Upper lobe of right lung (tissue), 1 donor: Measurements from ENCODE around the gene RHOG. TPM values are rescaled to one million over a fixed set of nuclear protein-coding genes. Genes with fewer than 3 reads are reported as not detected.

Experiments used
- ATAC-seq: fragments of 200-7000 bp; cut with Tn5 transposase; one replicate; pipeline ENCODE4 v1.9.1; 2020; ENCODE audit warnings: mild to moderate bottlenecking, moderate library complexity
- DNase-seq: peaks from one replicate; pipeline ENCODE4 v3.0.0-alpha.2; 2020
- H3K27ac ChIP-seq: fragments of 200-600 bp; one replicate; pipeline ENCODE4 v1.8.0; 2022
- H3K27me3 ChIP-seq: fragments of 200-600 bp; one replicate; pipeline ENCODE4 v1.8.0; 2022; ENCODE audit warnings: mild to moderate bottlenecking
- H3K36me3 ChIP-seq: fragments of 200-600 bp; one replicate; pipeline ENCODE4 v1.8.0; 2022
- H3K4me1 ChIP-seq: fragments of 200-600 bp; one replicate; pipeline ENCODE4 v1.8.0; 2022
- H3K4me3 ChIP-seq: fragments of 200-600 bp; one replicate; pipeline ENCODE4 v1.8.0; 2022; ENCODE audit warnings: mild to moderate bottlenecking
- H3K9me3 ChIP-seq: fragments of 200-600 bp; one replicate; pipeline ENCODE4 v1.8.0; 2022
- intact Hi-C: fragments of 100-400 bp; cut with DNase I; formaldehyde crosslinking; loops from one replicate; pipeline ENCODE4 v1.11.0; 2022
- total RNA-seq: library from RNA; stranded (reverse); fragmentation: NEBNext Ultra II Directional; extraction: Animal tissue kit (Norgen Biotek cat#: 25700); gene quantifications from one replicate; pipeline ENCODE4 v1.2.1, GENCODE V29; 2021
- TF ChIP-seq, protein P1 (sequence below): fragments of 200-600 bp; IDR thresholded peaks from one replicate; pipeline ENCODE4 v1.8.0; 2022; ENCODE audit warnings: antibody characterized with exemption
- donor health status: DM: no; HTN: yes; CAD: no; lungs with severe emphysema.

Gene RHOG
- total RNA-seq, 1 donor from 2014 or later: 65.6 TPM

- no peak overlapping the region for H3K27ac ChIP-seq
- H3K4me3 ChIP-seq: no peak overlapping the region
- ATAC-seq (no peak), DNase-seq (no peak)
- intact Hi-C loops: no loop called here
- no peaks in the 10 kb centered on the region for H3K36me3 ChIP-seq
- TF ChIP-seq, protein P1, sequence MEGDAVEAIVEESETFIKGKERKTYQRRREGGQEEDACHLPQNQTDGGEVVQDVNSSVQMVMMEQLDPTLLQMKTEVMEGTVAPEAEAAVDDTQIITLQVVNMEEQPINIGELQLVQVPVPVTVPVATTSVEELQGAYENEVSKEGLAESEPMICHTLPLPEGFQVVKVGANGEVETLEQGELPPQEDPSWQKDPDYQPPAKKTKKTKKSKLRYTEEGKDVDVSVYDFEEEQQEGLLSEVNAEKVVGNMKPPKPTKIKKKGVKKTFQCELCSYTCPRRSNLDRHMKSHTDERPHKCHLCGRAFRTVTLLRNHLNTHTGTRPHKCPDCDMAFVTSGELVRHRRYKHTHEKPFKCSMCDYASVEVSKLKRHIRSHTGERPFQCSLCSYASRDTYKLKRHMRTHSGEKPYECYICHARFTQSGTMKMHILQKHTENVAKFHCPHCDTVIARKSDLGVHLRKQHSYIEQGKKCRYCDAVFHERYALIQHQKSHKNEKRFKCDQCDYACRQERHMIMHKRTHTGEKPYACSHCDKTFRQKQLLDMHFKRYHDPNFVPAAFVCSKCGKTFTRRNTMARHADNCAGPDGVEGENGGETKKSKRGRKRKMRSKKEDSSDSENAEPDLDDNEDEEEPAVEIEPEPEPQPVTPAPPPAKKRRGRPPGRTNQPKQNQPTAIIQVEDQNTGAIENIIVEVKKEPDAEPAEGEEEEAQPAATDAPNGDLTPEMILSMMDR: no peak
- no peaks in the 10 kb centered on the region for H3K9me3 ChIP-seq
- peaks cover 13% of the 10 kb centered on the region for H3K4me1 ChIP-seq
- no peaks in the 10 kb centered on the region for H3K27me3 ChIP-seq
Observed at GRCh38 chr11:3843326-3843725, 2.6 kb upstream of the RHOG start.

DNA sequence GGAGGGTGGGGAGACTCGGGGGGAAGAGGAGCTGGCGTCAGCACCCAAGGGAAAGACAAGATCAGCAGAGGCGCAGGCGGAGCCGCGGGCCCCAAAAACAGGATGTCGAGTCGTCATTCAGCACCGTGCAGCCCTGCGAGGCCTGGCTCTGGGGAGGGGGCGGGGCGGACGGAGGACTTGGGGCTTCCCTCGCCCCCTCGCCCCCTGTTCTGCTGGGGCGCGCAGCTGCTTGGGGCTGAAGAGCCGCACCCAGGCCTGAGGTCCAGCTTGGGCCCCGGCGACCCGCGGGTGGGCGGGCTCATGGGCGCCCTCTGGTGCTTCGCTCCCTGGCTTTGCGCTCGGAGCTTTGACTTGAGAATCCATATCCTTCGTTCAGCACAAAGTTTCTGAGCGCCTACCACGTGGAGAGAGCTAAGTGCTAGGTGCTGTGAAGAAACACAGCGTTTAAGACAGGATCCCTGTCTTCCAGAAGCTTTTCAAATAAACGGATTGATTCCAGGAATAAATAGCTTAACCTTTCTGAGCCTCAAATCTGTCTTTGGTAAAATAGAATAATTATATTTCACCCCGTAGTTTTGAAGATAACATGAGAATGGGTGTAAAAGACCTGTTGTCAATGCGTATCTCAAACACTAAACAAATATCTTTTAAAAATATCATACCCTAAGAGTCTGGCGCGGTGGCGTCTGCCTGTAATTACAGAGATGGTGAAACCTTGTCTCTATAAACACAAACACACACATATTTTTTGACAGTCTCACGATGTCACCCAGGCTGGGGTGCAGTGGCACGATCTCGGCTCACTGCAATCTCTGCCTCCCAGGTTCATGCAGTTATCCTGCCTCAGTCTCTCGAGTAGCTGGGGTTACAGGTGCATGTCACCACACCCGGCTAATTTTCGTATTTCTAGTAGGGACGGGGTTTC lies 929 bp upstream of the RHOG start:
- H3K36me3 ChIP-seq: no peaks in the 10 kb centered on the region
- DNase-seq: peak; percentile 92
- intact Hi-C loops: no loop called here
- peak overlapping the region; percentile 80 for H3K4me3 ChIP-seq
- ATAC-seq: peak; percentile 85
- no peaks in the 10 kb centered on the region for H3K9me3 ChIP-seq
- no peaks in the 10 kb centered on the region for H3K27me3 ChIP-seq
- H3K27ac ChIP-seq: peak overlapping the region; percentile 94
- H3K4me1 ChIP-seq: peaks cover 30% of the 10 kb centered on the region
- TF ChIP-seq, protein P1: peak; percentile 83

DNA sequence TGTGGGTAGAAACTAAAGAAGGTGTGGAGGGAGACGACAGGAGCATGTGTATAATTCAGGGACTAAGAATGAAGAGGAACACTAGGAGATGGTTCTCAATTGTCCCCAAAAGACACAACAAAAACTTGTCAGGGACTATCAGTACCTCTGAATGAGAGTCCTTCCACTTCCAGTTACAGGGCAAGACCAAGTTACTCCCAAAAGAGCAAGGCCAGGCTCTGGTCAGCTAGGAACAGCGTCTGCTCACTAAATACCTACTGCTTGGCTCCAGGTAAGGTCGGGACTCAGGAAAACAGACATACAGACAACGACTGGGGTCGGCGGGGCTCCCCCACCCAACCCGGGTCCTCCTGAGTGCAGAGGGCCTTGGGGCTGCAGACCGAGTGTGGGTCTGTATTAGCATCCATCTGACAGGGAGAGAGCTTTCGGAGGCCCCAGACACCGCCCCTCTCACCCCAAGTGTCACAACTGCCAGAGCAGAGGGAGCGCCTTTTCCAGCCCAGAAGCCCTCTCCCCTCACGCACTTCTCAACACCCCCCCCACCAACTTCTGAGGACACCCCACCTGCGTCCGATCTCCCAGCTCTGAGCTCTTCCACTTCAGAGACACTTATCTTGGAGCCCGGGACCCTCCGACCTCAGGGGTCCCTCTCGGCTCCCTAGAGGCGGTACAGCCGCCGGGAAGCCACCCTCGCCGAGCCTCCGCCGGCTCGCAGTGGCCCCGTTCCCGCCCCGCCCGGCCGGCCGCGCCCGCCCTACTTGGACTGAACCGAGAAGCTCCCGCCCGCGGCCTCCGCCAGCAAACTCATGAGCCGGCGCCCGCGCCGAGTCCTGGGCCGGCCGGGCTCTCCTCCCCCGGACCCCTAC lies 522 bp downstream of the RHOG start:
- peak overlapping the region; percentile 94 for H3K27ac ChIP-seq
- H3K9me3 ChIP-seq: no peaks in the 10 kb centered on the region
- intact Hi-C loops: no loop called here
- TF ChIP-seq, protein P1: no peak
- DNase-seq: no peak
- peak; percentile 47 for ATAC-seq
- peaks cover 44% of the 10 kb centered on the region for H3K4me1 ChIP-seq
- H3K36me3 ChIP-seq: no peaks in the 10 kb centered on the region
- peak overlapping the region; percentile 80 for H3K4me3 ChIP-seq
- H3K27me3 ChIP-seq: no peaks in the 10 kb centered on the region

DNA sequence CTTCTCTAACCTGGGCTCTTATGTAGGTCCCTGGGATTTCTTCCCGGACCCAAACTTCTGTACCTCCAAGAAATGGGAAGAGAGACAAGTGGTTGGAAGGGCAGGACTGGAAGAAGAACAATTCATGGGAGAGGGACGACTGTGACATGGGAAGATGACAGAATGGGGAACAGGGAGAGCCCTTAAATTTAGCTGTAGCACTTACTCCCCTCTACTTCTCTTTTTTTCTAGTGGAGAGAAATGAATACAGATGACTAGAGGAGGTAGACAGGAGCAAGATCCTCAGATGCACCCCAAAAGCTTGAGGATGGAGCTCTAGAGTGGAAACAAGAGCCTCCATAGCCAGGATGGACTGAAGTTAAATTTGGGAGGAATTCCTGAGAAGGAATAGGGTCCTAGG lies 2.3 kb downstream of the RHOG start:
- DNase-seq (no peak), ATAC-seq (no peak)
- TF ChIP-seq, protein P1: no peak
- Histone ChIP-seq H3K27ac (peak overlapping the region; percentile 65), H3K9me3 (no peaks in the 10 kb centered on the region), H3K4me1 (peaks cover 61% of the 10 kb centered on the region), H3K27me3 (no peaks in the 10 kb centered on the region), H3K4me3 (peak overlapping the region; percentile 35), H3K36me3 (no peaks in the 10 kb centered on the region)
- intact Hi-C loops: no loop called here

DNA sequence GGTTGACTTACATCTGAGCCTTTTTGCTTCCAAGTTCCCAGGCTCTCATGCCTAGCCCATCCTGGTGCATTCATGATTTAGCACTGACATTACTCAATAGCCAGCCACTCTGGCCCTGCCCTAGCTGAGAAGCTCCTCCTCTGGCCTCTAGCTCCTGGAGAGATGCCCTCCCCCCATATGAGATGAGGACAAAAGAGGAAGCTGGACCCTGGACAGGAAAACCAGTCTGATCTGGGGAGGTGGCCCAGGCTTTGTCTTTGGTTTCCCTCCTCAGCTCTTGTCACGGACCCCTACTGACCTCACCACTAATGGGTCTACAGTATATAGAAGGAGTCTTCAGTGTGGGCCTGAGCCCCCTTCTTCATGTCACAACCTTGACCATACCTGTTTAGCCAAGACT lies 3.0 kb downstream of the RHOG start:
- TF ChIP-seq, protein P1: no peak
- DNase-seq: no peak
- Histone ChIP-seq H3K4me1 (peaks cover 69% of the 10 kb centered on the region), H3K27me3 (no peaks in the 10 kb centered on the region), H3K4me3 (peak overlapping the region; percentile 35), H3K9me3 (no peaks in the 10 kb centered on the region), H3K36me3 (no peaks in the 10 kb centered on the region), H3K27ac (peak overlapping the region; percentile 65)
- peak; percentile 27 for ATAC-seq
- intact Hi-C loops: no loop called here
